ENCODE data around the gene PSIP1.
A peak's percentile ranks its signal among the peaks of the same experiment; 100 is the strongest.

The PSIP1 gene

GRCh38 chr9:15485836-15486666 lies 24.7 kb downstream of the PSIP1 start:
- Histone ChIP-seq H3K4me3 (ENCODE audit: low read depth, low read length) (no peak overlapping the region), H3K36me3 (ENCODE audit: control insufficient read depth in 2 of 2, insufficient read depth in 1 of 2, low read length in 2 of 2) (peaks cover 43 to 71% of the 10 kb centered on the region in 2 experiments), H3K9me3 (ENCODE audit: control insufficient read depth, insufficient read depth, low read depth, low read length) (no peaks in the 10 kb centered on the region), H3K4me1 (ENCODE audit: control insufficient read depth, insufficient read depth, low read length) (no peaks in the 10 kb centered on the region), H3K27ac (ENCODE audit: extremely low read depth, low read depth, low read length) (no peak overlapping the region)
- POLR2A ChIA-PET, result no interaction called here
- CTCF ChIA-PET, result interaction anchor here (0.6 kb wide), 1 partner anchor 144 kb away, joined by 3 read pairs; no protein-coding TSS in a partner anchor
- TF ChIP-seq ZBTB26 (tag by site-specific recombination; optimal IDR thresholded peaks at IDR 0.05) (no peak), ZNF654 (tag by site-specific recombination; IDR thresholded peaks at IDR 0.05; ENCODE audit: low read depth) (peak; percentile 10; the same call in 1 of the 2 replicates), ZNF404 (tag by site-specific recombination; IDR thresholded peaks at IDR 0.05) (no peak)

GRCh38 chr9:15484802-15485201 lies 26.0 kb downstream of the PSIP1 start:
- no peak overlapping the region for H3K4me3 ChIP-seq (ENCODE audit: low read depth, low read length)
- peaks cover 43 to 76% of the 10 kb centered on the region in 2 experiments for H3K36me3 ChIP-seq (ENCODE audit: control insufficient read depth in 2 of 2, insufficient read depth in 1 of 2, low read length in 2 of 2)
- H3K4me1 ChIP-seq (ENCODE audit: control insufficient read depth, insufficient read depth, low read length), result no peaks in the 10 kb centered on the region
- no peak overlapping the region for H3K27ac ChIP-seq (ENCODE audit: extremely low read depth, low read depth, low read length)
- H3K9me3 ChIP-seq (ENCODE audit: control insufficient read depth, insufficient read depth, low read depth, low read length), result no peaks in the 10 kb centered on the region
- ChIA-PET CTCF (interaction anchor here (0.6 kb wide), 1 partner anchor 51 kb away, joined by 3 read pairs; no protein-coding TSS in a partner anchor), POLR2A (no interaction called here)
- no peak for TF ChIP-seq ZNF266 (tag by site-specific recombination; IDR thresholded peaks at IDR 0.05; ENCODE audit: low read depth)
- TF ChIP-seq PRDM4 (tag by site-specific recombination; IDR thresholded peaks at IDR 0.05), result no peak
- TF ChIP-seq ZNF501 (tag by site-specific recombination; IDR thresholded peaks at IDR 0.05), result no peak
- TF ChIP-seq PATZ1 (tag by site-specific recombination; IDR thresholded peaks at IDR 0.05), result no peak
- no peak for TF ChIP-seq ZNF548 (tag by site-specific recombination; IDR thresholded peaks at IDR 0.05)
- no peak for TF ChIP-seq ZNF292 (tag by site-specific recombination; IDR thresholded peaks at IDR 0.05; ENCODE audit: borderline replicate concordance, low read depth)
- no peak for TF ChIP-seq ZNF341 (tag by site-specific recombination; IDR thresholded peaks at IDR 0.05; ENCODE audit: low read depth)
- TF ChIP-seq ZBTB21 (tag by site-specific recombination; IDR thresholded peaks at IDR 0.05), result no peak
- TF ChIP-seq ZNF561 (tag by site-specific recombination; IDR thresholded peaks at IDR 0.05; ENCODE audit: borderline replicate concordance), result no peak
- no peak for TF ChIP-seq ZNF426 (tag by site-specific recombination; IDR thresholded peaks at IDR 0.05)
- no peak for TF ChIP-seq ZNF155 (tag by site-specific recombination; IDR thresholded peaks at IDR 0.05)
- no peak for TF ChIP-seq ZBTB49 (tag by site-specific recombination; IDR thresholded peaks at IDR 0.05; ENCODE audit: low read depth)
- TF ChIP-seq ZNF473 (tag by site-specific recombination; IDR thresholded peaks at IDR 0.05), result no peak
- no peak for TF ChIP-seq HOXD13 (CRISPR knock-in tag; IDR thresholded peaks at IDR 0.05; ENCODE audit: borderline replicate concordance)
- no peak for TF ChIP-seq HOXA7 (CRISPR knock-in tag; IDR thresholded peaks at IDR 0.05; ENCODE audit: borderline replicate concordance)
- TF ChIP-seq ZBTB17 (tag by site-specific recombination; IDR thresholded peaks at IDR 0.05), result no peak
- no peak for TF ChIP-seq ZNF571 (tag by site-specific recombination; IDR thresholded peaks at IDR 0.05)
- no peak for TF ChIP-seq ZBTB10 (tag by site-specific recombination; IDR thresholded peaks at IDR 0.05)
